Hindlimb muscle (tissue), 1 donor: ENCODE data around the gene PAQR6. TPM values are rescaled to one million over a fixed set of nuclear protein-coding genes. Genes with fewer than 3 reads are reported as not detected.
"Not testable (repeated sequence)": the region's sequence is repeated elsewhere in the genome, so short reads cannot be mapped to it uniquely, and the experiment has no call there.

Source experiments
- DNase-seq: peaks from one replicate; pipeline ENCODE4 v3.0.0-alpha.2; 2013
- polyA plus RNA-seq: library from polyadenylated mRNA; unstranded; fragments of 120-200 nt; gene quantifications from one replicate; pipeline ENCODE4 v1.2.1, GENCODE V29; 2013; ENCODE audit not compliant: insufficient read length

Gene PAQR6
- polyA plus RNA-seq, 1 donor: 5.2 TPM

DNA sequence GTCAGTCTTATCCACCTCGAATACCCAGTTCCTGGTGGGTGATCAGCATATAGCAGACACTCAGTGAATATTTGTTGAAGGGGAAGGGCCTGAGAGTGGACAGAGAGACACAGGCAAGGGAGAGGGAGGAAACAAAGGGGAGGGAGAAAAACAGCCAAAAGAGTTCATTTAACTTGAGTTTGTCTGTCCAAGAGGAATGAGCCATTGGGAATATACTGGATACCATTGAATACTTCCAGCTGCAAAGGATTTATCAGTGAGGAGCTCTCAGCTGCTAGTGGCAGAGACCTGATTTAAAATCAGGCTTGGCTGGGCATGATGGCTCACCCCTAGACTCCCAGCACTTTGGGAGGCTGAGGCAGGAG, 17.4 kb downstream of the PAQR6 start:
- no peak for DNase-seq

DNA sequence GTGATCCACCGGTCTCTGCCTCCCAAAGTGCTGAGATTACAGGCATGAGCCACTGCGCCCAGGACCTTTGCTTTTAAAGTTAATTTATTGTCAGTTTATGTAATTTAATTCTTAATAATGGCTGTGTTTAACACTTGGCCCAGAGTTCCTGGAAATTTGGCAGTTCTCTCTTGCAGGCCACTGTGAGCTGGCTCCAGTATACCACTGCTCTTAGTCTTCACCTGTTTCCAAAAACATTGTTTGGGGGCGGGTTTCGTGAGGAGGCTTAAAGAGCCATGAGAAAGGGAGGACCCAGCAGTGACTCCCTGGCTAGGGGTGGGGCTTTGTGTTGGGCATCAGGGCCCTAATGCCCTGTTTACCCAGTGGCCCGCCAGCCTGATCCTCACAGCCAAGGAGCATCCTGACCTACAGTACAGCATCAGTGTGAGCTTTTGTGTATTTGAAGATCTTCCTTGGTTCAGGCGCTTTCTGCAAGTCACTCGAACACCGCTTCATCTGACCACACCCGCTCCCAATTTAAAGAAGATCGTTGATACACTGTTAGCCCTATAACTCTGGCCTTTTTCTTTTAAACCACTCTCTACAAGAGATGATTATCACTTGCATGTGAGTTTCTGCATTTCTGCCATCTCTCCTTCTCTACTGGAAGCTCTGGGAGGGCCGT, 17.9 kb downstream of the PAQR6 start:
- DNase-seq: no peak

DNA sequence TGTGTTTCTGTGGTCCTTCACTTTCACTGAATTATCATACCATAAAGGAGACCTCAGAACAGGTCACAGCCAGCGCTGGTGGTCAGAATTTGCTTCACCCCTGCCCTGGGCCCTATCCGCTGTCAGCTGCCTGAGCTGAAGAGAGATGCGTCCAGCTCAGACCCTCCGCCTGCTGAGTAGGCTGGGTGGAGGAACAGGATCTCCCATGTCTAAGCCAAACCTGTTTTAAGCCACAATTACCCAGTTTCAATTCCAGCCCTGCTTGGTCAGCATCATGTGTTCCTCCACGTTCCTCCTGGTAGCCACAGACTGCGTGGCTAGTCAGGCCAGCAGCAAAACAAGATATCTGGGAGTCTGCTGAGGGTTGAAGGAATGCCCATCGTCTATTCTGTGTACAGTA, 19.4 kb downstream of the PAQR6 start:
- no peak for DNase-seq

DNA sequence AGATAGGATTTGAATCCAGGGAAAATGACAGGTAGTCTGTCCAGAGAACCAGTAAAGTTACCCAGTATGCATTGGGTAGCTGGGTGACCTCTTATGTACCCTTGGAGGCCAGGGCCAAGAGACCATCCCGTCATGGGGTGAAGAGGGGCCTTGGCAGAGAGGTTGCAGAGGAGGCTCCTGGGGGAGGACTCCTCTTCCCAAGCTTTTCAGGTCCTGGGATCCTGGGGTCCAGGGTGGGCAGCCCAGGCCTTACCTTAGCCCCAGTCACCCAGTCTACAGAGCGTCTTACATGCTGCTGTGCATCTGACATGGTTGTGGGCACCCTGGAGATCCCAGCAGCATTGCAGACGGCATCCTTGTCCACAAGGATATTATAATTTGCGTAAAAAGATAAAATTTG, 21.1 kb downstream of the PAQR6 start:
- no peak for DNase-seq

DNA sequence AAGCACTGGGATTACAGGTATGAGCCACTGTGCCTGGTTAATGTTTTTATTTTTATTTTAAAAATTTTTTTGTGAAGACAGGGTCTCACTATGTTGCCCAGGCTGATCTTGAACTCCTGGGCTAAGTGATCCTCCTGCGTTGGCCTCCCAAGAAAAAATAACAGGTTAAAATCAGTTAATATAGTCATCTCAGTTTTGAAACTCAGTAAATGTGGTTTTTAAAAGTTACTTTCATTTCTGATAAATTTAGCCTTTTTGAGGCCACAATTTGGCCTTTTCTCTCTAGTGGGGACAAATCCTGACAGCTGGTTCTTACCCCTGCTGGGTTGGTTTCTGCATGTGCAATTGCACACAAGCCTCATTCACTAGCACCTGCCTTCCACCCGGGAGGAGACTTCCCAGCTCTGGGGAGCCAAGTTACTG, 21.7 kb downstream of the PAQR6 start:
- DNase-seq: no peak

DNA sequence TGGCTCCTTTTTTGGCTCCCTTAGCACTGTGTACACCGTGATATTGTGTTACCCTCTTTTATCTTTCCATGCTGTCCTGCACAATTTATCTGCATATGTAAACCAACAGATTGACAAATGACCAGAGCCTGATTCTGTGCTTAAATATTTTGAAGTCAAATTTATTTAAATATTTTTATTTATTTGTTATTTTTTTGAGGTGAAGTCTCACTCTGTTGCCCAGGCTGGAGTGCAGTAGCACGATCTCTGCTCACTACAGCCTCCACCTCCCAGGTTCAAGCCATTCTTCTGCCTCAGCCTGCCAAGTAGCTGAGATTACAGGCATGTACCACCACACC, 22.2 kb downstream of the PAQR6 start:
- no peak for DNase-seq

DNA sequence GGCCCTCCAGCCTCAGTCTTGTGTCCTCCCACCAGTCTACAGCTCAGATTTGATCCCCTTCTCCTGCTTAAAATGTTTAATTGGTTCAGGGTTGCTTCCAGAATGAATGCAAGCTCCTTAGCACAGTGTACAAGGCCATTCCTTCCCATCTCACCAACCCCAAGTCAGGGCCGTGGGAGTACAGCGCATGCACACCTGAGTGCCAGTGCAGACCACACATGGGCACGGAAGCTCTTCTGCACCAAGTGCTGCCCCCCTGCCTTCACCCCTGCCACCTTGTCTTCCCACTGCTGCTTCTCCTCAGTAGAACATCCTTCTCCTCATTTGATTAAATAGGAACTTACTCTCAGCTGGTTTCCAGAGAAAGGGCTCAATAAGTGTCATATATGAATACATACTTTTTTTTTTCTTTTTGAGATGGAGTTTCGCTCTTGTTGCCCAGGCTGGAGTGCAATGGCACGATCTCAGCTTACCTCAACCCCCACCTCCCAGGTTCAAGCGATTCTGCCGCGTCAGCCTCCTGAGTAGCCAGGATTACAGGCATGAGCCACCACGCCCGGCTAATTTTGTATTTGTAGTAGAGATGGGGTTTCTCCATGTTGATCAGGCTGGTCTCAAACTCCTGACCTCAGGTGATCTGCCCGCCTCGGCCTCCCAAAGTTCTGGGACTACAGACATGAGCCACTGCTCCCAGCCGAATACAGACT, 25.7 kb downstream of the PAQR6 start:
- no peak for DNase-seq

DNA sequence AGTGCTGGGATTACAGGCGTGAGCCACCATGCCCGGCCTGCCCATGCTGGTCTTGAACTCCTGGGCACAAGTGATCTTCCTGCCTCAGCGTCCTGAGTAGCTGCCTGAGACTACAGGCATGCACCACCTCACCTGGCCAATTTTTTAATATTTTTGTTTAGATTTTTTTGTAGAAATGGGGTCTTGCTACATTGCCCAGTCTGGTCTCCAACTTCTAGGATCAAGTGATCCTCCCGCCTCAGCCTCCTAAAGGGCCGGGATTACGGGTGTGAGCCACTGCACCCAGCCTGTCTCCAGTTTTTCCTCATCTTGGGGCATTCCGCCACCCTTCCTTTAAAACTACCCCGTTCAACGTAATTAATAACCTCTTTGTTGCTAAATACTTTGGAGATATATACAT, 27.6 kb downstream of the PAQR6 start:
- no peak for DNase-seq

DNA sequence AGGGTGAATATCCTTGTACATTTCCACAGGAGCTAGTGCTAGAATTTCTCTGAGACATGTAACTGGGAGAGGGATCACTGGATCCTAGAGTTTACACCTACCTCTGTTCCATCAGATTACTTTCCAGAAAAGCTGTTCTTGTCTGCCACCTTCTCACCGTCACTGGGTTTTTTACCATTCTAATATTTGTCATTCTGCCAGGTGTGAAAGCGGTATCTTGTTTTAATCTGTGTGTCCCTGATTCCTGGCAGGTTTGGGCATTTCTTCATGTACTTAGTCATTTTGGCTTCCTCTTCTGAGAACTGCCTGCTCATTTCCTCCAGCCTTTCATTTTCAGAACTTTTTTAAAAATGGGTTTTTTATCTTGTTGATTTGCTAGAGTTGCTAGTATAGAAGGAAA, 30.0 kb downstream of the PAQR6 start:
- no peak for DNase-seq

DNA sequence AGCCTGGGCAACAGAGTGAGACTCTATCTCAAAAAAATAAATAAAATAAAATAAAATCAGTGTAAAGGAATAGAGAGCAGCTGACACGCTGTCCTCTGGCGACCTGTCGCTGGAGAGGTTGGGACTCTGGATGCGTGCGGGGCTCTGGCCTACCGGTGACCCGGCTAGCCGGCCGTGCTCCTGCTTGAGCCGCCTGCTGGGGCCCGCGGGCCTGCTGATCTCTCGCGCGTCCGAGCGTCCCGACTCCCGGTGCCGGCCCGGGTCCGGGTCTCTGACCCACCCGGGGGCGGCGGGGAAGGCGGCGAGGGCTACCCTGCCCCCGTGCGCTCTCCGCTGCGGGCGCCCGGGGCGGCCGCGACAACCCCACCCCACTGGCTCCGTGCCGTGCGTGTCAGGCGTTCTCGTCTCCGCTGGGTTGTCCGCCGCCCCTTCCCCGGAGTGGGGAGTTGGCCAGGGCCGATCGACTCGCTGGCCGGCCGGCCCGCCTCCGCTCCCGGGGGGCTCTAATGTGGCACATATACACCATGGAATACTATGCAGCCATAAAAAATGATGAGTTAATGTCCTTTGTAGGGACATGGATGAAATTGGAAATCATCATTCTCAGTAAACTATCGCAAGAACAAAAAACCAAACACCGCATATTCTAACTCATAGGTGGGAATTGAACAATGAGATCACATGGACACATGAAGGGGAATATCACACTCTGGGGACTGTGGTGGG, 31.3 kb downstream of the PAQR6 start:
- not testable (repeated sequence) for DNase-seq

DNA sequence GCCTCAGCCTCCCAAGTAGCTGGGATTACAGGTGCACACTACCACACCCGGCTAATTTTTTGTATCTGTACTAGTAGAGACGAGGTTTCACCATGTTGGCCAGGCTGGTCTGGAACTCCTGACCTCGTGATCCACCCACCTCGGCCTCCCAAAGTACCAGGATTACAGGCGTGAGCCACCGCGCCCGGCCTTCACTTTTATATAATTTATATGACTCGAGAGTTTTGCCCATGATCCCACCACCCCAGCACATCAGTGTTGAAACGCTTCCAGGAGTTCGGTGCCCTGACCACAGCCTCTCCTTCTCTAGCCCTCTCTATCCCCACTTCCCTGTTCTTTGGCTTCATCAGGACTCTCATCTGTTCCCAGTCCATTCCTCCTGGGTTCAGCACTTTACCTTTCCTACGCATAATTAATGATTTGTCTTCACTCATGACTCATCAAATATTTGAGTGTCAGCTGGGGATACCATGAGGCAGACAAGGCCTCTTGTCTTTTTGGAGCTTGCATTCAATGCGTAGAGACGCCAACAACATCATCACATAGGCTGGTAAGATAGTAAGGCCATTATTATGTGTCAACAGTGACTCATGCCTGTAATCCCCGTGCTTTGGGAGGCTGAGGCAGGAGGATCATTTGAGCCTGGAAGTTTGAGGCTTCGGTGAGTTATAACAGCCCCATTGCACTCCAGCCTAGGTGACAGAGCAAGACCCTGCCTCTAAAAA, 33.7 kb downstream of the PAQR6 start:
- no peak for DNase-seq

DNA sequence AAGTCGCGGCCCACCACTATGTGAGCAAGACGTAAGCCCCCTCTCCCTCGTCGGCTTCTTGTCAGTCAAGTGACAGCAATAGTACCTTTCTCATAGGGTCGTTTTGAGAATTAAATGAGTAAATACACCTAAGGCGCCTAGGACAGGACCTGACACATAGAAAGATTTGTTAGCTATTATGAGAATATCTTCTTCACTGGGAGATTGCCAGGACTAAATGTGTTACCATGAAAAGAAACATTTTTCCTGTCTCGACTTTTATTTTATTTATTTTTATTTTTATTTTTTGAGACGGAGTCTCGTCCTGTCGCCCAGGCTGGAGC, 34.3 kb downstream of the PAQR6 start:
- DNase-seq: no peak

DNA sequence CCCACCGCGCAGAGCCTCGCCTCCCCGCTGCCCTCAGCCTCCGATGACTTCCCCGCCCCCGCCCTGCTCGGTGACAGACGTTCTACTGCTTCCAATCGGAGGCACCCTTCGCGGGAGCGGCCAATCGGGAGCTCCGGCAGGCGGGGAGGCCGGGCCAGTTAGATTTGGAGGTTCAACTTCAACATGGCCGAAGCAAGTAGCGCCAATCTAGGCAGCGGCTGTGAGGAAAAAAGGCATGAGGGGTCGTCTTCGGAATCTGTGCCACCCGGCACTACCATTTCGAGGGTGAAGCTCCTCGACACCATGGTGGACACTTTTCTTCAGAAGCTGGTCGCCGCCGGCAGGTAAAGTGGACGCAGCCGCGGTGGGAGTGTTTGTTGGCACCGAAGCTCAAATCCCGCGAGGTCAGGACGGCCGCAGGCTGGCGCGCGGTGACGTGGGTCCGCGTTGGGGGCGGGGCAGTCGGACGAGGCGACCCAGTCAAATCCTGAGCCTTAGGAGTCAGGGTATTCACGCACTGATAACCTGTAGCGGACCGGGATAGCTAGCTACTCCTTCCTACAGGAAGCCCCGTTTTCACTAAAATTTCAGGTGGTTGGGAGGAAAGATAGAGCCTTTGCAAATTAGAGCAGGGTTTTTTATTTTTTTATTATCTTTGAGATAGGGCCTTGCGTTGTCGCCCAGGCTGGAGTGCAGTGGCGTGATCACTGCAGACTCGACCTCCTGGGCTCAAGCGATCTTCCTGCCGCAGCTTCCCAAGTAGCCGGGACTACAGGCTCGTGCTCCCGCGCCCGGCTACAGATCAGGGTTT, 34.8 kb downstream of the PAQR6 start, which contains the start of gene PMF1:
Gene PMF1, plus strand, starts transcription at position 175 of the 811 bp plus-strand sequence. Its CDS starts 9 bp downstream, at position 184.
- DNase-seq: peak; percentile 96

DNA sequence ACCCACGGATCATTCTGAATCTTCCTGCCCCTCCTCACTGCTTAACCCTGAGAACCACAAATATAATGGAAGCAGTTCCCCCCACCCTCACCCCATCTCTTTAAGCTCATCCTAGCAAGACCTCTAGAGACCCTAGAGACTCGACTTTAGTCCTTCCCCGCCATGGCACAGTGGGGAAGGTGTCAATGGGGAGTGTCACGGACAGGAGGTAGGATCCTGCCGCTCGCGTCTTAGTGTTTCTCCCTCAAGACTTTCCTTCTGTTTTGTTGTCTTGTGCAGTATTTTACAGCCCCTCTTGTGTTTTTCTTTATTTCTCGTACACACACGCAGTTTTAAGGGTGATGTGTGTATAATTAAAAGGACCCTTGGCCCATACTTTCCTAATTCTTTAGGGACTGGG, 35.7 kb downstream of the PAQR6 start:
- no peak for DNase-seq

DNA sequence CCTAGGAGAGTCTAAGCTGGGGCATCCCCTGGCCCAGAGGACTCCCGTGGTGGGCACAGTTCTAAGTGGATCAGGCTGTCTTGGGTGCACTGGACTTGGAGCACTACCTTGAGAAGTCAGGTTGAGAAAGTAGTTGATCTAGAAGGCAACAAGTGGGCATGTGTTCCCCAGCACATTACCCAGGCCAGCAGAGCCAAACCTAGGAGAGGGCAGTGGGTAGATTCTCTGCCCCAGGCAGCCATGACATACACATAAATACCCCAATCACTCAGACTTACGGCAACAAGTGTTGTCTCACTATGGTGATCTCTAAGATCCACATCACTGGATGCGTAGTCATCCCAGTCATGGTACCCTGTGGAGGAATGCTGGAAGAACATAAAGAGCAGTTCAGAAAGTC, 36.6 kb downstream of the PAQR6 start:
- DNase-seq: no peak

DNA sequence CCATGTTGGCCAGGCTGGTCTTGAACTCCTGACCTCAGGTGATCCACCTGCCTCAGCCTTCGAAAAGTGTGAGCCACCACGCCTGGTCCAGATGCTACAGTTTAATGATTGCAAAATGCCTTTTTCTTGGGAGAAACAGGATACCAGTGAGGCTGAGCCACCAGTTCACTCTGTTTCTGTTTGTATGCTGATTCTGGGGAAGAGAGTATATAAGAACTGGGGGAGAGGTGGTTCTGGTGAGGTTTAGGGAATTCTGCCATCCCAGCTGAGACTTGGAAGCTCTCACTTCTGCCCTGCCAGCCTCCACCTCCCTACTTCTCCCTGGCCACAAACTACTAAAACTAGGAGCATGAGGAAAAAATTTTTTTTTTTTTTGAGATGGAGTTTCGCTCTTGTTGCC, 43.2 kb downstream of the PAQR6 start:
- DNase-seq: no peak

DNA sequence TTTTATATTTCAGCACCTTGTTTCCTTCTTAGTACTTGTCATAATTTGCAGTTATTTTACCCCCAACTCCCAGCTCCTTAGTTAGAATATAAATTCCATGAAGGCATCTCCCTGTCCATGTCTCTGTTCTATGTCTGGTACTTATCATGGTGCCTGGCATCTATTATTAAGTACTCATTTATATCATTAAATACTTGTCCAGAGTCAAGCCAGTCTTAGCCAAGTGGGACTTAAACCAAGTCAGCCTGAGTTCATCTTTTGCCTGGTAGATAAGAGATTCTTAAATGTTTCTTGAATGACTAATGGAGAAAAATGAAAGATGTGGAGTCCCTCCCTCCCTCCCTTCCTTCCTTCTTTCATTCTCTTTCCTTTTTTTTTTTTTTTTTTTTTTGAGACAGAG, 44.5 kb downstream of the PAQR6 start:
- no peak for DNase-seq

DNA sequence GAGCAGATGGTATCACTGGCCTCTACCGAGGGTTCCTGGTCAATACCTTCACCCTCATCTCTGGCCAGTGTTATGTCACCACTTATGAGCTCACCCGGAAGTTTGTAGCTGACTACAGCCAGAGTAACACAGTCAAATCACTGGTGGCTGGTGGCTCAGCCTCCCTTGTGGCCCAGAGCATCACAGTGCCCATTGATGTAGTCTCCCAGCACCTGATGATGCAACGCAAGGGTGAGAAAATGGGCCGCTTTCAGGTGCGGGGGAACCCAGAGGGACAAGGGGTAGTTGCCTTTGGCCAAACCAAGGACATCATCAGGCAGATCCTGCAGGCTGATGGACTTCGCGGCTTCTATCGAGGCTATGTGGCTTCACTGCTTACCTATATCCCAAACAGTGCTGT, 47.8 kb downstream of the PAQR6 start:
- DNase-seq: no peak

DNA sequence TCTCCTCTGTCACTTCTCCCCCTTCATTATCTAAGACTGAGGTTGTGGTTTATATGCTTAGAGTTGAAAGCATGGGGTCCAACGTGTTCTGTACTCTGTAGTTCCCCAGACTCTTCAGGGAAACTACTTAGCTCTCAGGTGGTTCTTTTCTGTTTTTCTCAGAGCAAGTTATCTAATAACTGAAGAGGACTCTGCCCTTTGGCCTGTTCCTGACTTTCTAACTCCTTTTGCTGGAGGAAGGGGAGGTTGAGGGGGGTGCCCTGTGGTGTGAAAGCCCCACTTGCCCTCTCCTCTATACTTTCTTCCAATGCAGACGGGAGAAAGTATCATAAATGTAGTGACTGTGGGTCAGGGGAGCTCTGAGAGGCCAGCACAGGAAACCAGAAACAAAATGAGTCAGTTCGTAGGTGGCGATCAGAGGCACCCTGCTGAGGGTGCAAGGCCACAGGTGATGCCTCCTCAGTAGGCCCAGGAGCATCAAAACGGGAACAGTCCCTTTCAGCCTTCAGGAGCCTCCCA, 49.0 kb downstream of the PAQR6 start:
- DNase-seq: no peak

DNA sequence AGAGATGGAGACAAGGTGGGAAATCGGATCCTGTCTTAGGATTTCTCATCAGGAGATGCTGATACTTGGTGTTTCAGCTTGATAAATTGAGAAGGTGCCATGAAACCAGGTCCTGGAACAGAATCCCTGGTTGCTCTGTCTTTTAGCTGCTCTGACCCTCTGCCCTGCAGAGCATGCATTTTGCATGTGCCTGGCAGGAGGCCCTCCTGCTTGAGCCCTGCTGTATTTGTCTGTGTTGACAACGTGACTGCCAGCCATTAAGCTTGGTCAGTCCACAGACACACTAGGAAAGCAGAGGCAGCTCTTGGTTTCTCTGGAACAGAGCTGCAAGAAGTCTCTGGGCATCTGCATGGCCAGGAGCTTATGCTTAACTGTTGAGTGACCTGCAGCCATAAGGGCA, 51.4 kb downstream of the PAQR6 start:
- DNase-seq: no peak

DNA sequence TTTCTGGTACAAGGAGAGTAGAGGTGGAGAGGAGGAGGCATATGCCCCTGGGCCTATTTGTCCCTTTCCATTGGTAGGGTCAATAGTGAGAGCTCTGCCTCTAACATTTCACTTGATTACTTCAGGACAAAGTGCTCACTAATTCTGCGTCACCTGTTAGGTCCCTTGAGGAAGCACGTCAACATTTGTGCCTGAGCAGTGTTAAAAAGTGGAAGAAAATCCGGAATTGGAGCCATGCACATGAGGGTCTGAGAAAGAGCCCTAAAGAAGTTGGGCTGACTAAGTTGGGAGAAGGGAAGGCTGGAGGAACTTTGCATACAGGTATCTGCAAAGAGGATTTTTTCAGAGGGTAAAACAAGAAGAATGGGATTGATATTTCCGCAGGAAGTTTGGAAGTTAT, 52.0 kb downstream of the PAQR6 start:
- no peak for DNase-seq

DNA sequence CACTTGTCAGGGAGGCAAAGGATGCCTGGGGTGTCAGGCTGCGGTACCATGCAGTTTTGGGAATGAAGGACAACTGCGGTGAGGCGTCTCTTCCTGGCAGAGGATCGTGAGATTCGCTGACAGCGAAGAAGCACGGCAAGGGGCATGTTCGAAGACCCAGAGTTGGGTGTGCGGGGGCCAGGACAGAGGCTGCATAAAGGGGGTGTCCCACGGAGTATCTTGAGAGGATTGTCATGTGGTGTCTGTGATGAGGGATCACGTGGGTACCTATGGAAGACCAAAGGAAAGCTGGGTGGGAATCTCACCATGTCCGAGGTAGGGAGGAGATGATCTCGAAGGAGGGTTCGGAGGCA, 53.6 kb downstream of the PAQR6 start:
- no peak for DNase-seq
